Endothelial cell of umbilical vein (primary cell): ENCODE data around the gene HOXB4.

Experiments used
- CTCF ChIP-seq, 2 donors: IDR thresholded peaks; 1 replicate in 1 of 2; 2 replicates in 1 of 2; pipeline ENCODE4 v1.5.1; 2011; ENCODE audit warnings: low read length in 2 of 2, mild to moderate bottlenecking in 2 of 2, moderate library complexity in 2 of 2, control low read depth in 1 of 2, inconsistent platforms in 1 of 2, low read depth in 1 of 2; ENCODE audit not compliant: insufficient read depth in 1 of 2; ENCODE audit errors: extremely low read depth in 1 of 2
- JUN ChIP-seq: IDR thresholded peaks from 2 replicates; pipeline ENCODE4 v1.6.1; 2011; ENCODE audit warnings: borderline replicate concordance, low read depth; ENCODE audit not compliant: insufficient read length, insufficient read depth
- MAX ChIP-seq: IDR thresholded peaks from 2 replicates; pipeline ENCODE4 v1.6.1; 2011; ENCODE audit not compliant: insufficient read depth, insufficient read length
- POLR2AphosphoS5 ChIP-seq: IDR thresholded peaks from 2 replicates; pipeline ENCODE4 v1.6.1; 2012; ENCODE audit warnings: low read depth, mild to moderate bottlenecking, control low read depth, low read length, moderate library complexity; ENCODE audit not compliant: insufficient read depth

GRCh38 chr17:48620461-48621139 is 42.5 kb upstream of the HOXB4 start:
- TF ChIP-seq MAX = no peak
- no peak for TF ChIP-seq JUN
- TF ChIP-seq CTCF (IDR thresholded peaks at IDR 0.05; ENCODE audit: extremely low read depth in 1 of 2, insufficient read depth in 1 of 2, low read depth in 1 of 2, low read length in 2 of 2) = no peak
- no peak for TF ChIP-seq POLR2AphosphoS5
